Smooth muscle cell (in vitro differentiated cells): ENCODE data around the gene P4HA2. TPM values are rescaled to one million over a fixed set of nuclear protein-coding genes. Genes with fewer than 3 reads are reported as not detected.
A peak's percentile ranks its signal among the peaks of the same experiment; 100 is the strongest.

ENCODE experiments used
- DNase-seq: peaks from one replicate; lab custom pipeline; 2025; ENCODE audit not compliant: unreplicated experiment; lab: John Stamatoyannopoulos, UW
- H2AFZ ChIP-seq: fragments of 200-600 bp; sonication (generic); 2 replicates; pipeline ENCODE4 v1.6.0; 2016; ENCODE audit warnings: antibody characterized with exemption, low read depth, mild to moderate bottlenecking
- H3F3A ChIP-seq: fragments of 200-600 bp; sonication (generic); 2 replicates; pipeline ENCODE4 v1.6.0; 2017; ENCODE audit warnings: antibody characterized with exemption, low read depth
- H3K27ac ChIP-seq: fragments of 200-600 bp; sonication (generic); 2 replicates; pipeline ENCODE4 v1.5.1; 2016; ENCODE audit warnings: low read depth, mild to moderate bottlenecking
- H3K27me3 ChIP-seq: fragments of 200-600 bp; sonication (generic); 2 replicates; pipeline ENCODE4 v1.6.1; 2016; ENCODE audit warnings: low read depth, mild to moderate bottlenecking
- H3K36me3 ChIP-seq: fragments of 200-600 bp; sonication (generic); 2 replicates; pipeline ENCODE4 v1.5.1; 2016; ENCODE audit warnings: low read depth
- H3K4me1 ChIP-seq: fragments of 200-600 bp; sonication (generic); 2 replicates; pipeline ENCODE4 v1.5.1; 2016; ENCODE audit warnings: low read depth
- H3K4me2 ChIP-seq: fragments of 200-600 bp; sonication (generic); 2 replicates; pipeline ENCODE4 v1.6.0; 2016; ENCODE audit warnings: mild to moderate bottlenecking
- H3K4me3 ChIP-seq: fragments of 200-600 bp; sonication (generic); 2 replicates; pipeline ENCODE4 v1.5.1; 2016; ENCODE audit warnings: mild to moderate bottlenecking
- H3K79me2 ChIP-seq: fragments of 200-600 bp; sonication (generic); 2 replicates; pipeline ENCODE4 v1.6.0; 2016; ENCODE audit warnings: low read depth, mild to moderate bottlenecking
- H3K9ac ChIP-seq: fragments of 200-600 bp; sonication (generic); 2 replicates; pipeline ENCODE4 v1.6.0; 2016; ENCODE audit warnings: low read depth
- H3K9me3 ChIP-seq: fragments of 200-600 bp; sonication (generic); replicated peaks from 2 replicates; pipeline ENCODE4 v1.5.1; 2016; ENCODE audit warnings: low read depth
- H4K20me1 ChIP-seq: fragments of 200-600 bp; sonication (generic); 2 replicates; pipeline ENCODE4 v1.6.0; 2016; ENCODE audit warnings: low read depth
- WGBS: methylation state at CpG from one replicate; pipeline ENCODE4 v1.1.7; 2016; ENCODE audit warnings: low lambda C conversion rate; 5-methylcytosine and 5-hydroxymethylcytosine counted together
- polyA plus RNA-seq: library from polyadenylated mRNA; unstranded; fragments of >200 nt; fragmentation: Nextera tagmentation; extraction: Ambion mirVana; gene quantifications from 2 replicates; pipeline ENCODE4 v1.2.1, GENCODE V29; 2016
- total RNA-seq: library from RNA; depleted of rRNA; stranded (reverse); fragments of >200 nt; gene quantifications from 2 replicates; pipeline ENCODE4 v1.2.3, GENCODE V29; 2014
- TF ChIP-seq, protein P1 (sequence below): fragments of 200-600 bp; sonication (generic); IDR thresholded peaks from 2 replicates; pipeline ENCODE4 v1.5.1; 2017; ENCODE audit warnings: borderline replicate concordance, mild to moderate bottlenecking, antibody characterized with exemption; ENCODE audit not compliant: insufficient read depth, poor library complexity, severe bottlenecking

P4HA2 gene
- total RNA-seq (352 and 482 TPM in 2 replicates), polyA plus RNA-seq (500 and 707 TPM in 2 replicates)

DNA sequence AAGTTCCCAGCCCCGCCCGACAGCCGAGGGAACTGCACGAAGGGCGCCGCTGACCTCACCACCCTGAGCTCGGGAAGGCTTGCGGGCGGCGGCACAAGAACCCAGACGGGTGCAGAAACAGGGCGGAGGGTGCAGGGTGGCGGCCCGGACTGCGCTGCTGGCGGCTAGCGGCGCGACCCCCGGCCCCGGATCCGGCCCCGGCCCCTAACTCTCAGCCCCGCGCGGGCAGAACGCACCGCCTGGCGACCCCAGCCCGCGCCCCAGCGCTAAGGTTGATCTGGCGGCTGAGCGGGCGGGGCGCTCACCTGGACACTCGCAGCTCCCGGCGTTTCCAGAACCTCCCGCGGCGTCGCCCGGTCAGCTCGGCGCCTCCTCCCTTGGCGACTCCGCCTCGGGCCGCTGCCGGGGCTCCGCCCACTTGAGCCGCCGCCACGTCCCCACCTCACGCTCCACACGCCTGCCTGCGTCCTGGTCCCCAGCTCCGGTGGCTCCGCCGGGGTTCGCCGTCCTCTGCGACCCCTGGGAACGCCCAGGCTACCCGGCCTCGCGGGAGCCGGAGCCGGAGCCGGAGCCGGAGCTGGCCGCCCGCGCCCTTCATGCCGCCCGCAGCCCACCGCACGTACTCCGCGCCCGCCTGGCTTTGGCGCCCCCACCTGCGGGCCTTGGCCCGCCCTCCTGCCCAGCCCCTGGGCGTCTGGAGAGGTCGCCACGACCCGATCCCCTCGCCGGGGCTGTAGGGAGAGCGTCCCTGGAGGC, at the start of gene P4HA2:
TSS of gene P4HA2 (minus strand) at position 369 of the 756 bp plus-strand sequence. CDS start 9,227 bp downstream, outside the sequence.
- TF ChIP-seq, protein P1, sequence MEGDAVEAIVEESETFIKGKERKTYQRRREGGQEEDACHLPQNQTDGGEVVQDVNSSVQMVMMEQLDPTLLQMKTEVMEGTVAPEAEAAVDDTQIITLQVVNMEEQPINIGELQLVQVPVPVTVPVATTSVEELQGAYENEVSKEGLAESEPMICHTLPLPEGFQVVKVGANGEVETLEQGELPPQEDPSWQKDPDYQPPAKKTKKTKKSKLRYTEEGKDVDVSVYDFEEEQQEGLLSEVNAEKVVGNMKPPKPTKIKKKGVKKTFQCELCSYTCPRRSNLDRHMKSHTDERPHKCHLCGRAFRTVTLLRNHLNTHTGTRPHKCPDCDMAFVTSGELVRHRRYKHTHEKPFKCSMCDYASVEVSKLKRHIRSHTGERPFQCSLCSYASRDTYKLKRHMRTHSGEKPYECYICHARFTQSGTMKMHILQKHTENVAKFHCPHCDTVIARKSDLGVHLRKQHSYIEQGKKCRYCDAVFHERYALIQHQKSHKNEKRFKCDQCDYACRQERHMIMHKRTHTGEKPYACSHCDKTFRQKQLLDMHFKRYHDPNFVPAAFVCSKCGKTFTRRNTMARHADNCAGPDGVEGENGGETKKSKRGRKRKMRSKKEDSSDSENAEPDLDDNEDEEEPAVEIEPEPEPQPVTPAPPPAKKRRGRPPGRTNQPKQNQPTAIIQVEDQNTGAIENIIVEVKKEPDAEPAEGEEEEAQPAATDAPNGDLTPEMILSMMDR, result no peak
- Histone ChIP-seq H3K4me3 (peak within 1 kb of the TSS; percentile 78), H3K27ac (peak within 1 kb of the TSS; percentile 98), H2AFZ (peak within 1 kb of the TSS; percentile 53), H3K27me3 (no peaks in the 10 kb centered on the region), H3K4me1 (peaks cover 5% of the 10 kb centered on the region), H3K9ac (peak within 1 kb of the TSS; percentile 96), H4K20me1 (peaks cover 33% of the 10 kb centered on the region), H3K9me3 (no peaks in the 10 kb centered on the region), H3K79me2 (peaks cover 30% of the 10 kb centered on the region), H3K4me2 (peak within 1 kb of the TSS; percentile 96), H3F3A (peaks cover 32% of the 10 kb centered on the region), H3K36me3 (no peaks in the 10 kb centered on the region)
- peak; percentile 41 for DNase-seq
- under 1% methylated on average over 52 of the region's 92 CpGs for WGBS

DNA sequence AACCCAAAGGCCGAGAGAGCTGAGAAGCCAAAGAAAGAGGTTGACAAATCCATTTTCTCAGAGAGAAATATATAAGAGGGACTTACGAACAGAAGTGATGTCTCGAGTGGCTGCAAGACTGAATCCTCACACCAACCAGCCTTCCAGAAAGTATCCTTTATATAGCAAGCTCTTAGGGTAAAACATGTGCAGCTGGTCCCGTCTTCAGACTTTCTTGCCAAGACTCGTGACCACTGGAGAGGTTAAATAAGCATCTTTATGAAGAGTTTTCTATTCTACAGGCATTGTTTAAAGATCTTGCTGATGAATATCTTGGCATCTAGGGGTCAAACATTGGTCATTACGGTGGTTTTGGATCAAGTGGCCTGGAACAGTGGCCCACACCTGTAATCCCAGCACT, 49.6 kb upstream of the P4HA2 start:
- Histone ChIP-seq H3K4me3 (no peak overlapping the region), H3K27ac (no peak overlapping the region), H3K36me3 (no peaks in the 10 kb centered on the region), H3K4me1 (no peaks in the 10 kb centered on the region), H3K79me2 (no peaks in the 10 kb centered on the region), H3F3A (no peaks in the 10 kb centered on the region), H3K9ac (no peak overlapping the region), H3K9me3 (no peaks in the 10 kb centered on the region), H3K27me3 (no peaks in the 10 kb centered on the region), H2AFZ (no peak overlapping the region), H3K4me2 (no peak overlapping the region), H4K20me1 (peaks cover 26% of the 10 kb centered on the region)
- TF ChIP-seq, protein P1, result no peak
- WGBS, result 88% methylated on average over 6 of the region's 6 CpGs
- no peak for DNase-seq

- no peak overlapping the region for H3K9ac ChIP-seq
- no peaks in the 10 kb centered on the region for H3K4me1 ChIP-seq
- DNase-seq, result no peak
- no peak overlapping the region for H3K4me2 ChIP-seq
- H3K36me3 ChIP-seq, result no peaks in the 10 kb centered on the region
- H3K79me2 ChIP-seq, result no peaks in the 10 kb centered on the region
- TF ChIP-seq, protein P1, result no peak
- no peak overlapping the region for H3K4me3 ChIP-seq
- H2AFZ ChIP-seq, result no peak overlapping the region
- H4K20me1 ChIP-seq, result peaks cover 40% of the 10 kb centered on the region
- H3K9me3 ChIP-seq, result no peaks in the 10 kb centered on the region
- WGBS, result 78% methylated on average over 5 of the region's 5 CpGs
- H3F3A ChIP-seq, result no peaks in the 10 kb centered on the region
- H3K27me3 ChIP-seq, result no peaks in the 10 kb centered on the region
- no peak overlapping the region for H3K27ac ChIP-seq
Observed at GRCh38 chr5:132275367-132276220, 47.9 kb upstream of the P4HA2 start.
